ENCODE results near the gene SPINT3. TPM values are rescaled to one million over a fixed set of nuclear protein-coding genes. Genes with fewer than 3 reads are reported as not detected.

The SPINT3 gene
- total RNA-seq, result not detected
- polyA plus RNA-seq, result not detected
- long read RNA-seq, donor 1, result 0 reads
- long read RNA-seq, donor 2, result 0 reads

GRCh38 chr20:45515147-45515913 is at the start of gene SPINT3:
TSS of gene SPINT3 (minus strand) at chr20:45515622. CDS start at chr20:45515608, 14 bp downstream.
- Histone ChIP-seq H3K4me3 (no peak within 1 kb of the TSS), H3K4me1 (no peaks in the 10 kb centered on the region), H3K27ac (no peak within 1 kb of the TSS), H3K9me3 (no peaks in the 10 kb centered on the region), H3K27me3 (ENCODE audit: insufficient read depth in 3 of 3, low read length in 2 of 3) (peaks cover 0 to 14% (median 0%) of the 10 kb centered on the region in 3 donors), H3K36me3 (ENCODE audit: insufficient read depth in 1 of 2, low read depth in 1 of 2) (no peaks in the 10 kb centered on the region)
- ATAC-seq (no peak), DNase-seq (no peak)
- 59 to 74% (median 59%) methylated on average over 5 of the region's 5 CpGs for WGBS, 3 donors
- intact Hi-C loops (cut with DNase I), result no loop called here
- TF ChIP-seq CTCF (IDR thresholded peaks at IDR 0.05), result no peak

- no peak for TF ChIP-seq CTCF (IDR thresholded peaks at IDR 0.05)
- intact Hi-C loops (cut with DNase I), result no loop called here
- peaks cover 0 to 5% (median under 1%) of the 10 kb centered on the region in 3 donors for H3K27me3 ChIP-seq (ENCODE audit: insufficient read depth in 3 of 3, low read length in 2 of 3)
- H3K36me3 ChIP-seq (ENCODE audit: insufficient read depth in 1 of 2, low read depth in 1 of 2), result no peaks in the 10 kb centered on the region
- peaks cover 2% of the 10 kb centered on the region for H3K9me3 ChIP-seq
- WGBS, 3 donors, result 73 to 79% (median 73%) methylated on average over 2 of the region's 2 CpGs
- no peak overlapping the region for H3K4me3 ChIP-seq
- H3K4me1 ChIP-seq, result no peaks in the 10 kb centered on the region
- DNase-seq (no peak), ATAC-seq (no peak)
- H3K27ac ChIP-seq, result no peak overlapping the region
These were observed 49.4 kb upstream of the SPINT3 start for GRCh38 chr20:45564760-45565276.

- no peak for TF ChIP-seq CTCF (IDR thresholded peaks at IDR 0.05)
- 77 to 81% (median 78%) methylated on average over 1 of the region's 1 CpG for WGBS, 3 donors
- intact Hi-C loops (cut with DNase I), result no loop called here
- no peaks in the 10 kb centered on the region for H3K9me3 ChIP-seq
- H3K27me3 ChIP-seq (ENCODE audit: insufficient read depth in 3 of 3, low read length in 2 of 3), result peaks cover 0 to 5% (median 0%) of the 10 kb centered on the region in 3 donors
- no peak overlapping the region for H3K27ac ChIP-seq
- ATAC-seq (no peak), DNase-seq (no peak)
- no peaks in the 10 kb centered on the region for H3K36me3 ChIP-seq (ENCODE audit: insufficient read depth in 1 of 2, low read depth in 1 of 2)
- no peaks in the 10 kb centered on the region for H3K4me1 ChIP-seq
- H3K4me3 ChIP-seq, result no peak overlapping the region
These were observed 39.8 kb upstream of the SPINT3 start for GRCh38 chr20:45555198-45555597.

GRCh38 chr20:45552456-45552855 is 37.0 kb upstream of the SPINT3 start:
- peaks cover 0 to 10% (median 4%) of the 10 kb centered on the region in 3 donors for H3K27me3 ChIP-seq (ENCODE audit: insufficient read depth in 3 of 3, low read length in 2 of 3)
- no peaks in the 10 kb centered on the region for H3K4me1 ChIP-seq
- intact Hi-C loops (cut with DNase I), result no loop called here
- no peaks in the 10 kb centered on the region for H3K36me3 ChIP-seq (ENCODE audit: insufficient read depth in 1 of 2, low read depth in 1 of 2)
- H3K27ac ChIP-seq, result no peak overlapping the region
- WGBS, 3 donors, result 63 to 72% (median 67%) methylated on average over 2 of the region's 2 CpGs
- no peak for TF ChIP-seq CTCF (IDR thresholded peaks at IDR 0.05)
- no peak overlapping the region for H3K4me3 ChIP-seq
- no peaks in the 10 kb centered on the region for H3K9me3 ChIP-seq
- ATAC-seq (no peak), DNase-seq (no peak)
